ENCODE data around the gene ADM2. TPM values are rescaled to one million over a fixed set of nuclear protein-coding genes. Genes with fewer than 3 reads are reported as not detected.

The ADM2 gene
- polyA plus RNA-seq, 5 donors = 0.21 to 0.85 (median 0.37) TPM

DNA sequence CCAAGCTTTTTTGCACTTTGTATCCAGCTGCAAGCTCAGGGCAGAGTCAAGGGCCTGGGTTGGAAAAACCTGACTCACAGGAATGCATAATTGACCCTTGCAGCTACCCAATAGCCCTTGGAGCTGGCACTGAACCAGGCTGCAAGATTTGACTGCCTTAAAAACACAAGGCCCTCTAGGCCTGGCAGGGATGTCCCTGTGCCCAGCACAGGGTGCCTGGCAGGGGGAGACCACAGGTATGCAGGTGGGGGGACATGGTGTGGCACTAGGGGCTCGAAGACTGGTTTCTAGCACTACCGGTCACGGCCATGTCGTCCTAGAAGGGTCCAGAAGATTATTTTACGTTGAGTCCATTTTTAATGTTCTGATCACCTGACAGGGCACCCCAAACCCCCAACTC lies 36.7 kb upstream of the ADM2 start:
- DNase-seq = peak; percentile 58 to 61

DNA sequence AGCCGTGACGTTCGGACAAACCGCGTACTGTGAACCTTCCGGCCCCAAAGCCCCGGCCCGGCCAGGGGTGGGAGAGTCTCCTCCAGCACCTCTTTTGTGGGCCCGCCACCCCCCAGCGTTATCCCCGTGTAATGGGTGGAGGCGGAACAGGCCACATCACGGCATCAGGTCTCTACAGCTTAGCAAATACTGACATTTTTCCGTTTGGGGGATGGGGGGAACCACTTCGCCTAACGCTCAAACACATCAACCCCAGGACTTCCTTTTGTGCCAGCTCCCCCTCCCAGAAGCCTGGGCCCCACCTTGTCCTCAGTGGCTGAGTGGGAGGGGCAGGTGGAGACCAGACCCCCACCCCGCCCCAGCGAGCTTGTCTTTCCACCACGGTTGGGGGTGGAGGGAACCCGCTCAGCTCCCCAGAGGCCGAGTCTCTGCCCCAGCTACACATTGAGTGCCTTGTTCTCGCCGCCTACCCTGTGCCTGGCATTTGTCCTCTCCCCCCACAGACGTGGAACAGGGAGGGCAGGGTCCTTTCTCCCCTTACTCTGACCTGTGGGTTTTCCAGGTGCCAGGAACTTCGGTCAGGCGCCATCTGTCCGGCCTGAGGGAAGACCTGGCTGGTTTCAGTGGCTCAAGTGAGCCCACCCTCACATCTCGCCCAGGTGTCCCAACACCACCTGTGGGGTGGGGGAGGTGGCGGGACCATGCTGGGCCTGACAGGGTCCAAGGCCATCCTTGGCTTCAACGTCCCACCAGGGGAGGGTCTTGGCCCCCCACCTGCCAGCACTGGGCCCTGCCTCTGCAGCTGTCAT lies 36.1 kb upstream of the ADM2 start:
- DNase-seq = peak; percentile 61 to 73

DNA sequence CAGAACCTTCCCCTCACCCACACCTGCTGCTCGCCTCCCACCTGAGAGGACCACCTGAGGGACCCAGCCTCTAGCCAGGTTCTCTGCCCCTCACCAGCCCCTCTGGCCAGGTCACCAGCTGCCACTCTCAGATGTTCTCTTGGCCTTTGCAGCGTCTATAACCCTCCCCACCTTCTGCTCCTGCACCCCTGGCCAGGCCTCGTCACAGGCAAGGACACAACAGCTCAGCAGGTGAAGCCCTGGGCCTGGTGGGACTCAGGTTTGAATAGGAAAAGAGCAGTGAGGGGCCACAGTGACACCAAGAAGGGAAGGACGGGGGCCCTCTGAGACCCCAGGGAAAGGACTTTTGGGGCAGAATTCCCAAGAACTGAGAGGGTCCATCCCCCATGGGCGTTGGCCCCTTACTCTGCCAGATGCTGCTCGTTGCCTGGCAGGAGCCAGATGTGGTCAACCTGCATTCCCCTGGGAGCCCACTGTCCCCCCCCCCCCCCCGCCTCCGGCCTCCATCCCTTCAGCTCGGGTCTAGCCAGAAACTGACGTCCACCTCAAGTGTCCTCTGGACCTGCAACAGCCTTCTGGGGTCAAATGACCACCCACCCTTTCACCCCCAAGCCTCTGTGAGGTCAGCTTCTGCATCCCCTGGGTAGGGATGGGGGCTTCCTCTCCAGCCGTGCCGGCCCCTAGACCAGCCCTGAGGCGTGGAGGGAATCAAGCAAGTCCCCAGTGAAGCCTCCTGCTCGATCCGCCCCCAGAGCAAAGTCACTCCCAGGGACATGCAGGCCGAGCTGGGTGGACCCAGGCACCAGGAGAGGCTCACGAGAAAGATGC lies 35.2 kb upstream of the ADM2 start:
- no peak for DNase-seq

DNA sequence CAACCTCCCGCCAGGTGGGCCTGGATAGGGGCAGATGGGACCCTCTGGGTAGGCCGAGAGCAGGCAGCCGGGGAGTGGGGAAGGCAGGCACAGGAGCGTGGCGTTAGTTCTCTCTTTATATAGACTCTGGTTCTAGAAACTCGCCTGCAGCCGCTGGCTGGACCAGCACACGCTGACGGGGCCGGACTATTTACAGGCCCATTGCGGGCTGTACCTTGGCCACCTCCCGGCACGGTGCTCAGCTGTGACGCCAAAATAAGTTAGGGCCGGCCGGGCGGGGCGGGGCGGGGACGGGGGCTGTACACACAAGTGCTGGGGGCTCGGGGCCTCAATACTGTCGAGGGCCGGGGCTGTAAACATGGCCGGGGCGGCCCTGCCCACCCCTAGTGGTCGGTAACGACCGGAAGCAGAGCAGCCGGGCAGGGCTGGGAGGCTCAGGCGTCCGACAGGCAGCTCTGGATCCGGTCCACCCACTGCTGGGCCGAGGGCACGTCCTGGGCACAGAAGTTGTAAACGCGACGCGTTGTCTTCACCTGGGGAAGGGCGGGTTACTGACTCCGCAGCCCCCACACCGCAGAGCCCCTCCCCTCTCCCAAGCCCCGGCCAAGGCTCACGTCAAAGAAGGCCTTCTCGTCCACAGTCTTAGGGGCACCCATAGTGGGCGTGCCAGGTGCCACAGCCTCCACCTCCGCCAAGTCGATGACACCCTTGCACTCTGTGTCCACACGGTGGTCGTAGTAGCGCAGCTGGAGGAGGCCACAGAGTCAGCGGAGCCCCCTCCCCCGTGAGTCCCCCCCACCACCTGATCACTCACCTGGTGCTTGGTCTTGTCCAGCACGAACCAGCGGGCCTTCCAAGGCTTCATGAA lies 34.4 kb upstream of the ADM2 start:
- no peak for DNase-seq

DNA sequence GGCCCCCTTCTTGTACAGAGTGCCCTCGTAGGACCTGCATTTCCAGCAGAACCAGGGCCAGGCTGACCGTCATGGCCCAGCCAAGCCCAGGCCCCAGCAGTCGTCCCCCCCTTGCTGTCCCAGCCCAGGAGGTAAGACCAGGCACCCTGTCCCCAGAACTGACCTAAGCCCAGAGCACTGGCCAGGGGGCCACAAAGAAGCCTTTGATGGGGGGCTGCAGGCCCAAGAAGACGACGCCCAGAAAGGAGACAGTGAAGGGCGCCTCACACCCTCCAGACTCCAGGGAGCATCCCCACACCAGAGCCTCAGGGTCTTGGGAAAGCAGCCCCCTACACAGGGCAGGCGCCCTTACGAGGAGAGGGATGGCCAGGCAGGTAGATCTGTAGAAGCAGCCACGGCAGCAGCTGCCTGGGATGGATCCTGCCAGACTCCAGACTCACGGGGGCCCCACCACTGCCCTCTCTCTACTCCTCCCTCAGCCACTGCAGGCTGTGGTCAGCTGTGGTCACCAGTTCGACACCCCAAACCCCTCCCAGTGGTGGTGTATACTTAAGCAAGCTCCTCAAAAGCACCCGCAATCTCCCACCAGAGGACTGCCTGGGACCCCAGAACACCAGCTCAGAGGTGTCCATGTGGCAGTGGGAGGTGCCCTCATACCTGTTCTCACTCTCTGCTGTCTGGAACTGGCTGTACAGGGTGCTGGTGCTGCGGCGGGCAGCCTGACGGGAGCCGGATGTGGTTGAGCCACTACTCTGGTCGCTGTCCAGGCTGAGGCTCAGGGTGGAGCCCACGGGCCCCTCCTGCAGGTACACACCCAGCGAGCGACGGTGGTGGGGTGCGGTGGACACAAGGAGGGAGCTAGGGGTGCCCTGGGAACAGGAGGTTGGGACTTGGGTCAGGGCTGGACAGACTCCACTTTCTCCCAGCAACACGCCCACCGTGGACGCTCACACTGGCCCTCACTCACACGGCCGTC lies 33.5 kb upstream of the ADM2 start:
- DNase-seq = no peak

DNA sequence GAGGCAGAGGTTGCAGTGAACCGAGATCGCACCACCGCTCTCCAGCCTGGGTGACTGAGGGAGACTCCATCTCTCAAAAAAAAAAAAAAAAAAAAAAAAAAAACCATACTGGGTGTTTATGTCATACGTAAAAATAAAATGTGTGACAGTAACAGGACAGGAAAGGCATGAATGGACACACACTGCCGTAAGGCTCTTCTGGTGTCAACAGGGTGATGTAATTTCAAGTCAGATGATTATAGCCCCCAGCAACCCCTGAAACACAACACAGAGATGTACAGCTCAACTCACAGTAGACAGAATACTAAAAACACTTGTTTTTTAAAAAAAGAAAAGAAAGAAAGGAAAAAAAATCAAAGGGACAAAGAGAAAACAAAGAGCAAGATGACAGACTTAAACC lies 28.7 kb upstream of the ADM2 start:
- DNase-seq = no peak

DNA sequence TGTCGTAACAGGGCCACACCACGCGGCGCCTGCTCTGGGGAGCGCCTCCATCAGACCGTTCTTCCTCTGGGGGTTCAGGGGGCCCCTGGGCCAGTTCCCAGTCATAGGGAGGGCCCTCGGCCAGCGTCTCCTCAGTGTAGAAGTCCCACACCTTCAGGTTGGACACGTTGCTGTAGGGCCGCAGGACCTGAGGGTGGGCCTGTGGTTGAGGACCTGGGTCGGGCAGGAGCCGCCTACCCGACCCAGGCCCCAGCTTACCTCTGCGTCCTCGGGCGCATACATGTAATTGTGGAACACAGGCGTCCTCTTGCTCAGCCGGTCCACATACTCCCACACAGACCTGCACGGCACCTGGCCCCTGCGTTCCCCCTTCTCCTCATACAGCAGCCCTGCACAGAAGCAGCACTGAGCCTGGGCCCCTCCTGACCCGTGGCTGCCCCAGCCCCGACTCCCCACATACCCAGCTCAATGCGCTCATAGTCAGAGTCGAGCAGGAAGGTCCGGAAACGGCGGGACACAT lies 26.7 kb upstream of the ADM2 start:
- no peak for DNase-seq

DNA sequence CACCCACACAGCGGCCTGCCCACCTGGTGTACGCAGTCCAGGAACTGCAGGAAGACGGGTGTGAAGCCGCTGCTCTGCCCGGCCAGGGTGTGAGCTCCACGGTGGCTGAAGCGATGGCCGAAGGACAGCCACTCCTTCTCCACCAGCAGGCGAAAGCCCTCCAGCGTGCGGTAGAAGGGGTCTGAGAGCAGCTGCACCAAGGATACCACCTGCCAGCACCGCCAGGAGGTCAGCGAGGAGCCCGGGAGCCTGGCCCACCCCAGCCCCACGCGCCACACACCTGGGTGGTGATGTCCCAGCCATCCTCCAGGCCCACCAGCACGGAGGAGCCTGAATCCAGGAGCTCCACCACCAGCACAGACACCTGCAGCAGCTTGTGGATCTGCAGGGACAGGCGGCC lies 26.1 kb upstream of the ADM2 start:
- DNase-seq = no peak

DNA sequence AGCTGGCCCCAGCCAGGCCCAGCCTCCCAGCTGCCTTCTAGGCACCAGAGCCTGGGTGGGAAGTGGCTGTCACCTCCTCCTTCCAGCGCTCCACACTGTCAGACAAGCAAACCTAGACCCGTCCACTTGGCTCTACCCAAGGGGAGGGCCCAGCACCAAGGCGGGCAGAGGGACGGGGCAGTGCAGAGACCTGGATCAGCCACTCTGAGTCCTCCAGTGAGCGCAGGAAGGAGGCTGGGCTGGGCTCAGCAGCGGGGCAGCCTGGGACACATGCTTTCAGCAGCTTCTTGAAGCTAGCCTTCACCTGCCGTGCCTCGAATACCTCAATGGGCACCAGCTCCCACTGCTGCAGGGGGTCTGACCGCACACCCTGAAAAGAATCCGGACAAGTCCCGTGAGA lies 25.3 kb upstream of the ADM2 start:
- no peak for DNase-seq

DNA sequence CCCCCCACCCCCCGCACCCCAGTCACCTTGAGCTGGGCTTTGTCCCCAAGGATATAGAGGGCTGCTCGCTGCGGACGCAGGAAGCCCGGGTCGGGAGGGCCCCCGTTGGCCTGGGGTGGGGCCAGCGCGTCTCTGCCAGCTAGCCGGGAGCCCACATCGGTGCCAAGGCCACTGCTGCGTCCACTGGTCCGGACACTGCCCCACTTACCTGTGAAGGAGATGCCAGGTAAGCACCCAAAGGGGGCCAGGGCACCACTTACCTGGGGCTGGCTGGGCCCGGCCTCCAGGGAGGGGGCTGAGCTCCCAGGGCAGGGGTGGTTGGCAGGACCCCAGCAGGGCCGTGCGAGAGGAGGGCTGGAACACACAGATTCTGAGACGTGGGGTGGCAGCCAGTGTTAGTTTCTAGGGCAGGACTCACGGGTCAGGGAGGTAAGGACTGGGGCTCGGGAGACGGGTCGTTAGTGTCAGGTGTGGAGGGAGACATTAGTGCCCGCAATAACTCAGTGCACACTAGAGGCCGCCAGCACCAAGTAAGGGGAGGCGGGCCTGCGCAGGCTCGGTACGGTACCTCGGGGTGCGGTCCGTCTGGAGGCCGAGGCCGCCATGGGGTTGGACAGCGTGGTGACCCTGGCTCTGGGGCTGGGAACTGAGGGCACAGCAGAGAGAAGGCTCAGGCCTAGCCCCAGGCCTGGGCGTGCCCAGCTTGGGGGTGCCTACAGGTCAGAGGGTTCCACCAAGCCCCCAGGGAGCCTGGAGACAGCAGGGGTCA lies 24.7 kb upstream of the ADM2 start:
- no peak for DNase-seq

DNA sequence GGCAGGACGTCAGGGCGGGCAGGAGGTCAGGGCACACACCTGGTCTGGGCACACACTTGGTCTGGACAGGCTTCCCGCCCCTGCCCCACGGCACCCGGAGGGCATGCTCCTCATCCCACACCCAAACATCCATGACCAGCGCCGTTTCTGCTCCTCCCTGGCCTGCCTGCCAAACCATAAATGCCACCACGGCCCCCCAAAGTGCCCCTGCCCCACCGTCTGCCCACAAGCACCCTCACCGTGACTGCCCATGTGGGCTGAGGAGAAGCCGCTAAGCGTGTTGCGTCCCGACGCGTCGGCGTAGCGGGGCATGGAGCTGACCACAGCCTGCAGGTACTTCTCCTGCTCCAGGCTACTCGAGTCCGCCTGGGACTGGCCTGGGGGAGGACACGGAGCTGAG lies 22.3 kb upstream of the ADM2 start:
- no peak for DNase-seq

DNA sequence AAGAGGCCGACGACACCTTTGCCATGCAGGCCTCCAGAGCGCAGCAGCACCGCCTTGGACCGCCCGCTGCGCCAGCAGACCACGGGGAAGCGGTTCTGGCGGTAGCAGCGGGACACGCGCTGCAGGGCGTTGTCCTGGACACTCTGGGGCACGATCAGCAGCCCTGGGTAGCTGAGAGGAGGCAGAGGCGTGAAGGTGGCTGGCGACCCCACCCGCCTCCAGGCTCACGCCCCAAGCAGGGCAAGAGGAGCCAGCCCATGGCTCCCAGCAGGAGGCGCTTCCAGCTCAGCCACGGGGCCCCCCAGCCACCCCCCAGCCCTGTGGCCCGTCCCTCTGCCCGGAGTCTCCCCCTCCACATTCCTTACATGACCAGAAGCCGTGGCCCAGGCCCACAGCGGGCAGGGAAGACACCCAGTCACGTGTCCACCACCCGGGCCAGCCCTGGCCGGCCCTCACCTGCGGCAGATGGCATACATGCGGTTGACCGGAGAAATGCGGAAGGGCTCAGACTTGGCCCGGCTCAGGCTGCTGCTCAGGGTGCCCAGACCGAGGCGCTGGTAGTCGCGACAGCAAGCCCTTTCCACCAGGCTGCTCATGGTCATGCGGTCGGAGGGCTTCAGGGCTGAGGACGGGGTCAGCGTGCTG lies 21.7 kb upstream of the ADM2 start:
- no peak for DNase-seq

DNA sequence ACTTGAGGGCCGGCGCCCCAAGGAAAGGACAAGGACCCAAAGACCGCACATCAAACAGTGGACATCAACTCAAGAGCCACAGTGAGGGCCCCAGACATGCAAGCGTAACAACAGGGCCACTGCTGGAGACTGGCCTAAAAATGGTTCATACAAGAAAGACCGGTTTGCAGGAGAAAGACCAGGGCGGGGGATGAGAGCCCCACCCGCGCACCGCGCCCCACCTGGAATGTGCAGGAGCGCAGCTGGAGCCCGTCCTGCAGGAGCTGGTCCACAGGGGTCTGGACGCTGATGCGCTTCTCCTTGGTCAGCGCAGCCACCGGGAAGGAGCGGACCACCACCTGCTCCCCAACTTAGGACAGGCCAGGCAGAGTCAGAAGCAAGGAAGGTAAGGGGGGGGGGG lies 20.4 kb upstream of the ADM2 start:
- DNase-seq = no peak

DNA sequence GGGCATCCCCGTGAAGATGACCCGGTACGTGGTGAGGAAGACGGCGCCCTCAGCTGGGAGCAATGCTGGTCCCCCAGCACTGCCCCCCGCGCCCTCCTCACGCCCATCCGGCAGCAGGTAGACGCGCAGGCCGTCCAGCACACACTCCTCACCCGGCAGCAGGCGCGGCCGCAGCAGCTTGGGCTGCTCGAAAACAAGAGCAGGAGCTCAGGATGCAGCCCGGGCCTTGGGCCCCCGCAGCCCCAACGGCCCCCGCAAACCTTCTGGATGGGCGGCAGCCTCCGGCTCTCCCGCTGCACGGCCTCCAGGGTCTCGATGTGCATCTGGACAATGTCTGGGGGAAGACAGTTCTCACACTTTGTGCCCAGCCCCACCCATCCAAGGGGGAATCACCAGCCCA lies 19.8 kb upstream of the ADM2 start:
- no peak for DNase-seq

DNA sequence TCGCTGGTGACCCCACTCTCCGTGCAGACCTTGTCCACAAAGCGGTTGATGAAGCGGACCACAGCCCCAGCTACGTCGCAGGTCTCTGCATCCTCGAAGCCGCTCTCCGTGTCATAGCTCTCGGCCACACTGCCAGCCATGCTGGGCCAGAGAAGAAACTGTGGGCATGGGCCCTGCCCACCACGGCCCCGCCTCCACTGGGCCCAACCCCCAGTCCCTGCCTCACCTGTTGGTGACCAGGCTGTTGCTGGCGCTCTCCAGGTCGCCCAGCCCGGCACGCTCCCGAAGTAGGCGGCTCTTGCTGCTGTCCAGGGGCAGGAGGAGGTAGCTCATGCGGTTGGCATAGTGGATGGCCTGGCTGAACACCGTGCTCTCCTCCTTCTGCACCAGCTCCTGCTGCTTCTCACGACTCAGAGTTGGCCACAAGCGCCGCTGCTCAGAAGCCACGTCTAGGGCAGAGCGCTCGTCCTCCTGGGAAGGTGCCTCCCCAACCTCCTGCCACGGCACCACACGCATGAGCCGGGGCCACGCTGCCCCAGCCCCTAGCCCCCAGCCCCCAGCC lies 19.3 kb upstream of the ADM2 start:
- no peak for DNase-seq

DNA sequence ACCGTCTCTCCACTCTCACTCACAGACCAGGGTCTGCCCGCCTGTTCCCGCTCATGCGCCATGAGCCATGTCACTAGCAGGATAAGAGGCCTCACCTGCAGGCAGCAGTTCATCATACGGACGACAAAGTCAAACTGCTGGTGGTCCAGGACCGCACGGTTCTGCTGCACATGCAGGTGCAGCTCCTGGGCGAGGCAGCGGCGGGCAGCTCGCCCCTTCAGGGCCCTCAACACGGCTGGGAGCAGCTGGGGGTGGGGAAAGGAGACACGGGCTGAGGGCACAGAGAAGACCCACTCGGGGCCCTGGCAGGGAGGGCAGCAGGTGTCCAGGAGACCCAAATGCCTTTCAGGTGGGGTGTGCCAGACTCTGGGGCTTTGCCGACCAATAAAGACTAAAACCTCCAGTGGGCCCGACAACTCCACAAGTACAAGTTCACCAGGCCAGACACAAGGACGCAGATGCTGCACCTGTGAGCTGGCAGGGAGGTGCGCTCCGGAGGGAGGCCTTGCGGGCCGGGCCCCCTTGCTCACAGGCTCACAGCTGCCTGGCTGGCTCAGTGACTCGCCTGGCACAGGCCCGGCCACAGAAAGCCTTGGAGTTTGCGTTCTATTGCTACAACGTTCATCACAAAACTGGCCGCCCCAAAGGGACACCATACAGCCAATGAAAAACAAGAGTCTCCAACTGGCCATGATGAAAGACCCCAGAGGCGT lies 18.0 kb upstream of the ADM2 start:
- DNase-seq = no peak

DNA sequence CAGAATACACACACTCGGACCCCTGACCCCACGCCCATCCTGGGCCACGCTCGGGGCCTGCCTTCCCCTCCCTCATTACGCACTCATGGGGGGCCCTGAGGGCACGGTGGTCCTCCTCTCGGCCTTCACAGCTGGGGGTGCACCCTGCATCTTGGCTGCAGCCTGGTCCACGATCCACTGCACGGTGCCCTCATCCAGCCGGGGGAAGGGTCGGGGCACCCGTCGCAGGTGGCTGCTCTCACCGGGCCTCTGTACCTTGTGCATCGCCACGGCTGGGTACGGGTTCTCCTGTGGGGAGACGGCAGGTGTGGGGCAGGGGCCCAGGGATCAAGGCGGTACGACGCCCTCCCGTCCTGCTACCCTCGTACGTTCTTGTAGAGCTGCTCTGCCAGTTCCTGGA lies 16.9 kb upstream of the ADM2 start:
- no peak for DNase-seq

Data from right lung (tissue), 5 donors.